ENCODE data around the gene VPS41. TPM values are rescaled to one million over a fixed set of nuclear protein-coding genes. Genes with fewer than 3 reads are reported as not detected.

Gene VPS41
- total RNA-seq, 2 experiments from 2014 or later, result 46.3 to 57.1 TPM

DNA sequence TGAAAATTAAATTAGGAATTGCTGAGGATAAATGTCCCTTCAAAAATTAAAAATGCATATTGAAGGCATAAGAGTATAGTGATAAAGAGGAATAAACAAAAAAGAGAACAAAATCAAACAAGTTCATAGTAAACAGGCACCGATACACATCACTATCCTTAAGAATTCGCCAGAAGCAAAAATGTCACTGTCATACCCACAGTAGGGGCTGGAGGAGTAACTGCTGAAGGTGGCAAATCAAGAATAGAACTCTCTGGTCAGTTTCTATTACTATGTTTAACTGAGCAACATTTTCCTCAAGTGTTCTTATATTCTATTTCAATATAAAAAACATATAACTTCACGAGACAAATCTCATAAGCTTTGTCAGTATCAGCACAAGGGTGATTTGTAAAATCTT, 84.0 kb downstream of the VPS41 start:
- no peaks in the 10 kb centered on the region for H3K4me1 Mint-ChIP-seq (ENCODE audit: low read depth)
- H3K9me3 Mint-ChIP-seq (ENCODE audit: insufficient read depth), result no peaks in the 10 kb centered on the region
- ChIA-PET CTCF (interaction anchor here (0.5 kb wide), 1 partner anchor 532 kb away, joined by 3 read pairs; no protein-coding TSS in a partner anchor), POLR2A (no interaction called here)
- H3K27me3 Mint-ChIP-seq (ENCODE audit: low read depth), result no peaks in the 10 kb centered on the region
- H3K4me3 Mint-ChIP-seq, result no peak overlapping the region
- no peak overlapping the region for H3K27ac Mint-ChIP-seq
- no peak for DNase-seq
- H3K36me3 Mint-ChIP-seq (ENCODE audit: low read depth), result peaks cover 3% of the 10 kb centered on the region
- no peak for ATAC-seq

DNA sequence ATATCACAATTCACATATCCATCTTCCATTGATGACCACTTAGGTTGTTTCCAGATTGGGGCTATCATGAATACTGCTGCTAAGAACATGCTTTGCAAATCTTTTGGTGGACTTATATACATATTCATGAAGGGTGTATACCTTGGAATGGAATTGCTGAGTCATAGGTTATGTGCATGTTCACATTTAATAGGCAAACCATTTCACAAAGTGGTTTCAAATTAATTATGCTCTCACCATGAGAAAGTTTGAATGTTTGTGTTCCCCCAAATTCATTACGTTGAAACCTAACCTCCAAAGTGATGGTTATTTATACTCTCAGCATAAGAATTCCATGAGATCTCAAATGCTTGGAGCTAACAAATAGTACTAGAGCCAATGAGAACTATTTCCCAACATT, 86.4 kb downstream of the VPS41 start:
- Mint-ChIP-seq H3K27me3 (ENCODE audit: low read depth) (no peaks in the 10 kb centered on the region), H3K9me3 (ENCODE audit: insufficient read depth) (no peaks in the 10 kb centered on the region), H3K4me1 (ENCODE audit: low read depth) (no peaks in the 10 kb centered on the region), H3K36me3 (ENCODE audit: low read depth) (peaks cover 5% of the 10 kb centered on the region), H3K27ac (no peak overlapping the region), H3K4me3 (no peak overlapping the region)
- POLR2A ChIA-PET, result no interaction called here
- DNase-seq (no peak), ATAC-seq (no peak)
- CTCF ChIA-PET, result no interaction called here

DNA sequence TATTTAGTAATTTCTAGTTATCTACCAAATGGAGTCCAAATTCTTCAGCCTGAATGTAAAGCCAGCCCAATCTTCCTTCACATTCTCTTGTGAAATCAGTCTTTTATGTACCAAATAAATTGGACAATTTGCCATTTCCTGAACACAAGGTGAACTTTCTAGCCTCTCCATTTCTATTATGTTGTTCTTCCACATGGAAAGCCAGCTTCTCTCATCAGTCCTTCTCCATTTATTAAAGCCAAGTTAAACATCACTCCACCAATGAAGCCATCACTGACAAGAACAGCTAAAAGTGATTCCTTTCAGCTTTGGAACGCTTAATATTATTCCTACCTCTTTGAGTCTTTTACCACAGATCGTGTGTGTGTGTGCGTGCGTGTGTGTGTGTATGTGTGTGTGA, 88.4 kb downstream of the VPS41 start:
- ChIA-PET CTCF (no interaction called here), POLR2A (interaction anchor here (0.7 kb wide), 1 partner anchor 1108 kb away, joined by 3 read pairs; no protein-coding TSS in a partner anchor)
- no peak overlapping the region for H3K4me3 Mint-ChIP-seq
- H3K27ac Mint-ChIP-seq, result no peak overlapping the region
- H3K27me3 Mint-ChIP-seq (ENCODE audit: low read depth), result no peaks in the 10 kb centered on the region
- no peaks in the 10 kb centered on the region for H3K9me3 Mint-ChIP-seq (ENCODE audit: insufficient read depth)
- H3K4me1 Mint-ChIP-seq (ENCODE audit: low read depth), result no peaks in the 10 kb centered on the region
- ATAC-seq (no peak), DNase-seq (no peak)
- peaks cover 8% of the 10 kb centered on the region for H3K36me3 Mint-ChIP-seq (ENCODE audit: low read depth)

- no peaks in the 10 kb centered on the region for H3K9me3 Mint-ChIP-seq (ENCODE audit: insufficient read depth)
- ATAC-seq (no peak), DNase-seq (no peak)
- ChIA-PET POLR2A (no interaction called here), CTCF (no interaction called here)
- peaks cover 8% of the 10 kb centered on the region for H3K36me3 Mint-ChIP-seq (ENCODE audit: low read depth)
- H3K27me3 Mint-ChIP-seq (ENCODE audit: low read depth), result no peaks in the 10 kb centered on the region
- no peak overlapping the region for H3K4me3 Mint-ChIP-seq
- H3K27ac Mint-ChIP-seq, result no peak overlapping the region
- H3K4me1 Mint-ChIP-seq (ENCODE audit: low read depth), result no peaks in the 10 kb centered on the region
Measured at GRCh38 chr7:38819463-38819862, 89.5 kb downstream of the VPS41 start.

DNA sequence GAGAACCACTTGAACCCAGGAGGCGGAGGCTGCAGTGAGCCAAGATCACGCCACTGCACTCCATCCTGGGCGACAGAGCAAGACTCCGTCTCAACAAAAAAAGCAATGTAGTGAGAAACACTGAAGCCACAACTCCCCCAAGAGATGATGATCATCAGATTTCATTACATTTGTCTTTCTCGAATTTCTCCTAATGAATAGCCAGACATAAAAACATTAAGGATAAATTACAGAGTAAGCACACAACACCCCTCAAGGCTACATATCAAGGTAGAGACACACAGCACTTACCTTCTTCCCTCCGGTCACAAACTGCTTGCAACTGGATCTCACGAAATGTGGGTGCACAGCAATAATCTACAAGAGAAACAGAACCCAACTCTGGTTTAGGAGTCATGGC, 91.5 kb downstream of the VPS41 start:
- DNase-seq (no peak), ATAC-seq (no peak)
- H3K9me3 Mint-ChIP-seq (ENCODE audit: insufficient read depth), result no peaks in the 10 kb centered on the region
- no peaks in the 10 kb centered on the region for H3K4me1 Mint-ChIP-seq (ENCODE audit: low read depth)
- no peaks in the 10 kb centered on the region for H3K27me3 Mint-ChIP-seq (ENCODE audit: low read depth)
- H3K4me3 Mint-ChIP-seq, result no peak overlapping the region
- H3K36me3 Mint-ChIP-seq (ENCODE audit: low read depth), result peaks cover 5% of the 10 kb centered on the region
- ChIA-PET POLR2A (no interaction called here), CTCF (no interaction called here)
- H3K27ac Mint-ChIP-seq, result no peak overlapping the region

GRCh38 chr7:38813768-38814167, 95.2 kb downstream of the VPS41 start:
- H3K9me3 Mint-ChIP-seq (ENCODE audit: insufficient read depth), result no peaks in the 10 kb centered on the region
- no peak for DNase-seq
- no peak for ATAC-seq
- no peaks in the 10 kb centered on the region for H3K4me1 Mint-ChIP-seq (ENCODE audit: low read depth)
- no peaks in the 10 kb centered on the region for H3K27me3 Mint-ChIP-seq (ENCODE audit: low read depth)
- no peak overlapping the region for H3K4me3 Mint-ChIP-seq
- H3K27ac Mint-ChIP-seq, result no peak overlapping the region
- ChIA-PET CTCF (no interaction called here), POLR2A (no interaction called here)
- peaks cover 5% of the 10 kb centered on the region for H3K36me3 Mint-ChIP-seq (ENCODE audit: low read depth)

- CTCF ChIA-PET, result no interaction called here
Measured at GRCh38 chr7:38806912-38807311, 102.1 kb downstream of the VPS41 start.

GRCh38 chr7:38801786-38802185, 107.2 kb downstream of the VPS41 start:
- ChIA-PET POLR2A (no interaction called here), CTCF (no interaction called here)
- Mint-ChIP-seq H3K36me3 (ENCODE audit: low read depth) (no peaks in the 10 kb centered on the region), H3K27me3 (ENCODE audit: low read depth) (no peaks in the 10 kb centered on the region), H3K27ac (no peak overlapping the region), H3K4me1 (ENCODE audit: low read depth) (no peaks in the 10 kb centered on the region), H3K9me3 (ENCODE audit: insufficient read depth) (no peaks in the 10 kb centered on the region), H3K4me3 (no peak overlapping the region)
- no peak for DNase-seq
- no peak for ATAC-seq

More at GRCh38 chr7:38806912-38807311, 102.1 kb downstream of the VPS41 start:
- Mint-ChIP-seq H3K27ac (no peak overlapping the region), H3K9me3 (ENCODE audit: insufficient read depth) (no peaks in the 10 kb centered on the region), H3K27me3 (ENCODE audit: low read depth) (no peaks in the 10 kb centered on the region), H3K36me3 (ENCODE audit: low read depth) (no peaks in the 10 kb centered on the region), H3K4me1 (ENCODE audit: low read depth) (no peaks in the 10 kb centered on the region), H3K4me3 (no peak overlapping the region)
- POLR2A ChIA-PET, result no interaction called here
- ATAC-seq, result no peak
- no peak for DNase-seq

DNA sequence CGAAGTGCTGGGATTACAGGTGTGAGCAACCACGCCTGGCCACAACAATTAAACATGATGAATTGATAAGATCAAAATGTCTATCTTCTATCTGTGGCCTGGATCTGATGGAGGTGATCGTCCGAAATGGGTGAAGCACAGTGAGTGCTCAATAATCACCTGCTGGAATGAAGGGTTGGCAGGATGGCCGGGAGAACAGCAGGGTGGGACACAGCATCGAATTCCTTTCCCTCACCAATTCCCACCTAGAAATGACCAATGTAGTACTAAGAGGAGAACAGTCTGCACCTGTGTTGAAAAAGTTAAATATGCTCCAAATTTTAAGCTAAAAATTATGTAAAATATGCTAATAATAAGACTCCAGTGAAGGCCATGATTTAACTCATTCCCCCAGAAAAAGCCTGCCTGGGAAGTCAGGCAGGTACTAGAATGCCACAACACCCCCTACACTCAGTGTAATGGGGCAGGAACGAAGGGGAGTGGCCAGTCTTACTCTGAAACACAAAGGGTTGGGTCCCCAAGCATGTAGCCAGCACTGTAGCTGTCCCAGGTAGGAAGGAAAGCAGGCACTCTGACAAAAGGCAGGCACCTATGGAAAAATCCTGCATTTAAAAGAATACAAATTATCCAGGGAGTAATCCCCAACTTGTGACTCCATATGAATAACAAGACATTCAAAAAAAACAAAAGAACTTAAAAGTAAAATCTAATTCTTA, 110.3 kb downstream of the VPS41 start:
- Mint-ChIP-seq H3K27me3 (ENCODE audit: low read depth) (no peaks in the 10 kb centered on the region), H3K9me3 (ENCODE audit: insufficient read depth) (no peaks in the 10 kb centered on the region), H3K4me1 (ENCODE audit: low read depth) (no peaks in the 10 kb centered on the region), H3K36me3 (ENCODE audit: low read depth) (no peaks in the 10 kb centered on the region), H3K27ac (no peak overlapping the region), H3K4me3 (no peak overlapping the region)
- ATAC-seq, result no peak
- POLR2A ChIA-PET, result no interaction called here
- CTCF ChIA-PET, result interaction anchor here (0.9 kb wide), 1 partner anchor 720 kb away, joined by 3 read pairs; no protein-coding TSS in a partner anchor
- DNase-seq, result no peak

DNA sequence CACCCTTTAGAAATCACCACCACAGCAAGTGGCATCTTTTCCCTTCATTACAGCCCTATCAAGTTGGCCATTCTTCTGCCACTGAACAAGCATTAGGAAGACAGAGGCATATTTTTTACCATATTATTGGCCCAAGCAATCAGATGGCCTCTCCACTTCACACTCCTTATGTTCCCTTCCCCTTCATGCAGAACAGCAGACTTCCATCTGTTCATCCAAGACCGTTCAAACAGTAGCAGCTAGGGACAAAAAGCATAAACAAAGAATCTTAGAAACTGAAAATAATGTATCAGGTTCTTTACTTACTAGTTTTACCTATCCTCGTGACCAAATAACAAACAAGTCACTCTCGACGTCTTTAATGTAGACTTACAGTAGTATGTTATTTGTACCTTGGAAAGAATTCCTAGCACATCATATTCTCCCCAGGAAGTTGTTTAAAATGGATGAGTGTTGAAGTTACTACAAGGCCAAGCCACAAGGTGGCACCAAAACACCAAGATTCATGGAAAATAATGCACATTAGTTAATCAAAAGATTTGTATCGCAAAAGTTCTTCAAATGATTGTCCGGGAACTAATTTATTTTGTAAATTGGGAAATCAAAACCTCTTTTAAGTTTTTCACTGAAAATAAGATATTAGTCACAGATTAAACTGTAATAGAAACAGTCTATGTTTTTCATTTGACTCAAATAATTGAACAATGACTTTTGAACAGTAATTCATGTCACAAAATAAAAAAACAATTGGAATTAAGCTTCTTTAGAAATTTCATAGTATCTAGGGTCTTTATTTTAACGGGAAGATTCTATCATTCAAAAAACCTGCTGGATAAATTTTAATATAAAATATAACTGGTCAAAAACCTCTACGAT, 112.1 kb downstream of the VPS41 start:
- Mint-ChIP-seq H3K4me3 (no peak overlapping the region), H3K27ac (no peak overlapping the region), H3K36me3 (ENCODE audit: low read depth) (no peaks in the 10 kb centered on the region), H3K9me3 (ENCODE audit: insufficient read depth) (no peaks in the 10 kb centered on the region), H3K27me3 (ENCODE audit: low read depth) (no peaks in the 10 kb centered on the region), H3K4me1 (ENCODE audit: low read depth) (no peaks in the 10 kb centered on the region)
- no peak for ATAC-seq
- CTCF ChIA-PET, result interaction anchor here (0.7 to 1.4 kb wide), 3 partner anchors 13 to 109 kb away, joined by 3 to 5 read pairs (median 3); no protein-coding TSS in a partner anchor
- POLR2A ChIA-PET, result no interaction called here
- DNase-seq, result peak; percentile 55

- Mint-ChIP-seq H3K36me3 (ENCODE audit: low read depth) (no peaks in the 10 kb centered on the region), H3K9me3 (ENCODE audit: insufficient read depth) (no peaks in the 10 kb centered on the region), H3K4me3 (no peak overlapping the region), H3K4me1 (ENCODE audit: low read depth) (no peaks in the 10 kb centered on the region), H3K27me3 (ENCODE audit: low read depth) (no peaks in the 10 kb centered on the region), H3K27ac (no peak overlapping the region)
- ChIA-PET CTCF (interaction anchor here (0.9 to 1.4 kb wide), 2 partner anchors 14 to 110 kb away, joined by 3 to 5 read pairs; no protein-coding TSS in a partner anchor), POLR2A (no interaction called here)
- ATAC-seq, result no peak
- no peak for DNase-seq
Measured at GRCh38 chr7:38795593-38795992, 113.4 kb downstream of the VPS41 start.

GRCh38 chr7:38781991-38782390, 127.0 kb downstream of the VPS41 start:
- POLR2A ChIA-PET, result no interaction called here
- no peaks in the 10 kb centered on the region for H3K4me1 Mint-ChIP-seq (ENCODE audit: low read depth)
- no peak for ATAC-seq
- peaks cover 2% of the 10 kb centered on the region for H3K36me3 Mint-ChIP-seq (ENCODE audit: low read depth)
- H3K9me3 Mint-ChIP-seq (ENCODE audit: insufficient read depth), result no peaks in the 10 kb centered on the region
- H3K4me3 Mint-ChIP-seq, result no peak overlapping the region
- H3K27ac Mint-ChIP-seq, result no peak overlapping the region
- DNase-seq, result no peak
- no peaks in the 10 kb centered on the region for H3K27me3 Mint-ChIP-seq (ENCODE audit: low read depth)
- CTCF ChIA-PET, result interaction anchor here (0.9 kb wide), 1 partner anchor 35 kb away, joined by 3 read pairs; no protein-coding TSS in a partner anchor
